ENCODE data around the gene TMEM240.

The TMEM240 gene

GRCh38 chr1:1540090-1540817, at the start of gene TMEM240:
TMEM240 (minus strand) TSS chr1:1540624; CDS start chr1:1540346, 278 bp downstream.
- Histone ChIP-seq H3K9me3 (ENCODE audit: control insufficient read depth, insufficient read depth, low read length) (no peaks in the 10 kb centered on the region), H3K9ac (ENCODE audit: low read depth, low read length) (peak within 1 kb of the TSS; percentile 73), H3K36me3 (ENCODE audit: control insufficient read depth, insufficient read depth, low read length) (peaks cover 39% of the 10 kb centered on the region), H3K4me1 (ENCODE audit: control insufficient read depth, insufficient read depth, low read length) (no peaks in the 10 kb centered on the region), H3K4me3 (ENCODE audit: low read depth, low read length) (peak within 1 kb of the TSS; percentile 69), H3K27me3 (ENCODE audit: control insufficient read depth, insufficient read depth, low read length) (no peaks in the 10 kb centered on the region)

- no peak overlapping the region for H3K9ac ChIP-seq (ENCODE audit: low read depth, low read length)
- peaks cover 2% of the 10 kb centered on the region for H3K27me3 ChIP-seq (ENCODE audit: control insufficient read depth, insufficient read depth, low read length)
- no peaks in the 10 kb centered on the region for H3K36me3 ChIP-seq (ENCODE audit: control insufficient read depth, insufficient read depth, low read length)
- no peaks in the 10 kb centered on the region for H3K4me1 ChIP-seq (ENCODE audit: control insufficient read depth, insufficient read depth, low read length)
- H3K9me3 ChIP-seq (ENCODE audit: control insufficient read depth, insufficient read depth, low read length), result no peaks in the 10 kb centered on the region
- H3K4me3 ChIP-seq (ENCODE audit: low read depth, low read length), result no peak overlapping the region
Observed at GRCh38 chr1:1583347-1584010, 43.1 kb upstream of the TMEM240 start.

GRCh38 chr1:1582585-1583346, 42.3 kb upstream of the TMEM240 start:
- peaks cover 2% of the 10 kb centered on the region for H3K27me3 ChIP-seq (ENCODE audit: control insufficient read depth, insufficient read depth, low read length)

GRCh38 chr1:1578371-1578940, 38.0 kb upstream of the TMEM240 start:
- Histone ChIP-seq H3K4me3 (ENCODE audit: low read depth, low read length) (no peak overlapping the region), H3K27me3 (ENCODE audit: control insufficient read depth, insufficient read depth, low read length) (no peaks in the 10 kb centered on the region), H3K9ac (ENCODE audit: low read depth, low read length) (no peak overlapping the region), H3K36me3 (ENCODE audit: control insufficient read depth, insufficient read depth, low read length) (peaks cover 2% of the 10 kb centered on the region), H3K4me1 (ENCODE audit: control insufficient read depth, insufficient read depth, low read length) (no peaks in the 10 kb centered on the region), H3K9me3 (ENCODE audit: control insufficient read depth, insufficient read depth, low read length) (no peaks in the 10 kb centered on the region)

More at GRCh38 chr1:1582585-1583346, 42.3 kb upstream of the TMEM240 start:
- Histone ChIP-seq H3K4me3 (ENCODE audit: low read depth, low read length) (no peak overlapping the region), H3K36me3 (ENCODE audit: control insufficient read depth, insufficient read depth, low read length) (no peaks in the 10 kb centered on the region), H3K4me1 (ENCODE audit: control insufficient read depth, insufficient read depth, low read length) (no peaks in the 10 kb centered on the region), H3K9ac (ENCODE audit: low read depth, low read length) (no peak overlapping the region), H3K9me3 (ENCODE audit: control insufficient read depth, insufficient read depth, low read length) (no peaks in the 10 kb centered on the region)

- H3K27me3 ChIP-seq (ENCODE audit: control insufficient read depth, insufficient read depth, low read length), result no peaks in the 10 kb centered on the region
- H3K4me1 ChIP-seq (ENCODE audit: control insufficient read depth, insufficient read depth, low read length), result no peaks in the 10 kb centered on the region
- no peak overlapping the region for H3K4me3 ChIP-seq (ENCODE audit: low read depth, low read length)
- peaks cover 2% of the 10 kb centered on the region for H3K36me3 ChIP-seq (ENCODE audit: control insufficient read depth, insufficient read depth, low read length)
- H3K9ac ChIP-seq (ENCODE audit: low read depth, low read length), result no peak overlapping the region
- H3K9me3 ChIP-seq (ENCODE audit: control insufficient read depth, insufficient read depth, low read length), result no peaks in the 10 kb centered on the region
Observed at GRCh38 chr1:1577367-1578011, 37.1 kb upstream of the TMEM240 start.

- no peaks in the 10 kb centered on the region for H3K27me3 ChIP-seq (ENCODE audit: control insufficient read depth, insufficient read depth, low read length)
- peaks cover 3% of the 10 kb centered on the region for H3K36me3 ChIP-seq (ENCODE audit: control insufficient read depth, insufficient read depth, low read length)
- H3K9me3 ChIP-seq (ENCODE audit: control insufficient read depth, insufficient read depth, low read length), result no peaks in the 10 kb centered on the region
- H3K9ac ChIP-seq (ENCODE audit: low read depth, low read length), result peak within 1 kb of the TSS; percentile 97
- no peaks in the 10 kb centered on the region for H3K4me1 ChIP-seq (ENCODE audit: control insufficient read depth, insufficient read depth, low read length)
- H3K4me3 ChIP-seq (ENCODE audit: low read depth, low read length), result peak within 1 kb of the TSS; percentile 96
Observed at GRCh38 chr1:1574721-1575537, 34.5 kb upstream of the TMEM240 start, which contains the start of gene SSU72. SSU72 (minus strand) TSS chr1:1574863; CDS start chr1:1574557, 306 bp downstream.

- H3K9ac ChIP-seq (ENCODE audit: low read depth, low read length), result peak overlapping the region; percentile 93
- H3K9me3 ChIP-seq (ENCODE audit: control insufficient read depth, insufficient read depth, low read length), result no peaks in the 10 kb centered on the region
- H3K27me3 ChIP-seq (ENCODE audit: control insufficient read depth, insufficient read depth, low read length), result no peaks in the 10 kb centered on the region
- peaks cover 5% of the 10 kb centered on the region for H3K36me3 ChIP-seq (ENCODE audit: control insufficient read depth, insufficient read depth, low read length)
- H3K4me3 ChIP-seq (ENCODE audit: low read depth, low read length), result peak overlapping the region; percentile 96
- H3K4me1 ChIP-seq (ENCODE audit: control insufficient read depth, insufficient read depth, low read length), result no peaks in the 10 kb centered on the region
Observed at GRCh38 chr1:1573843-1574720, 33.7 kb upstream of the TMEM240 start.

- Histone ChIP-seq H3K4me3 (ENCODE audit: low read depth, low read length) (no peak overlapping the region), H3K4me1 (ENCODE audit: control insufficient read depth, insufficient read depth, low read length) (peaks cover 3% of the 10 kb centered on the region), H3K36me3 (ENCODE audit: control insufficient read depth, insufficient read depth, low read length) (peaks cover 11% of the 10 kb centered on the region), H3K9me3 (ENCODE audit: control insufficient read depth, insufficient read depth, low read length) (no peaks in the 10 kb centered on the region), H3K9ac (ENCODE audit: low read depth, low read length) (no peak overlapping the region), H3K27me3 (ENCODE audit: control insufficient read depth, insufficient read depth, low read length) (no peaks in the 10 kb centered on the region)
Observed at GRCh38 chr1:1569341-1569740, 28.9 kb upstream of the TMEM240 start.

GRCh38 chr1:1567891-1568291, 27.5 kb upstream of the TMEM240 start:
- Histone ChIP-seq H3K4me3 (ENCODE audit: low read depth, low read length) (no peak overlapping the region), H3K36me3 (ENCODE audit: control insufficient read depth, insufficient read depth, low read length) (peaks cover 24% of the 10 kb centered on the region), H3K27me3 (ENCODE audit: control insufficient read depth, insufficient read depth, low read length) (no peaks in the 10 kb centered on the region), H3K4me1 (ENCODE audit: control insufficient read depth, insufficient read depth, low read length) (peaks cover 3% of the 10 kb centered on the region), H3K9ac (ENCODE audit: low read depth, low read length) (no peak overlapping the region), H3K9me3 (ENCODE audit: control insufficient read depth, insufficient read depth, low read length) (no peaks in the 10 kb centered on the region)

Data from iPS-15b (cell line).